ENCODE results near the gene BRK1. TPM values are rescaled to one million over a fixed set of nuclear protein-coding genes. Genes with fewer than 3 reads are reported as not detected.
"Not testable (repeated sequence)": the region's sequence is repeated elsewhere in the genome, so short reads cannot be mapped to it uniquely, and the experiment has no call there.

Gene BRK1
- total RNA-seq, 1 experiment from 2014 or later: 78.5 TPM

- BruUV-seq (replicated peaks): no TSS peak
- no peaks in the 10 kb centered on the region for H3K27me3 Mint-ChIP-seq (ENCODE audit: insufficient read depth, unreplicated experiment)
- H3K4me1 Mint-ChIP-seq (ENCODE audit: insufficient read depth, unreplicated experiment): peaks cover 13% of the 10 kb centered on the region
- ChIA-PET CTCF (interaction anchor here (0.5 to 0.7 kb wide), 2 partner anchors 88 to 229 kb away, joined by 3 to 4 read pairs; no protein-coding TSS in a partner anchor), POLR2A (no interaction called here)
- no peak overlapping the region for H3K4me3 Mint-ChIP-seq (ENCODE audit: unreplicated experiment)
- peaks cover 69% of the 10 kb centered on the region for H3K36me3 Mint-ChIP-seq (ENCODE audit: insufficient read depth, unreplicated experiment)
- H3K9me3 Mint-ChIP-seq (ENCODE audit: unreplicated experiment): no peaks in the 10 kb centered on the region
- DNase-seq (ENCODE audit: unreplicated experiment): no peak
- intact Hi-C loops (cut with micrococcal nuclease): no loop called here
- TF ChIP-seq CTCF (IDR thresholded peaks at IDR 0.05; ENCODE audit: unreplicated experiment): no peak
- H3K27ac Mint-ChIP-seq (ENCODE audit: low read depth, unreplicated experiment): no peak overlapping the region
Observed at GRCh38 chr3:10122724-10123123, 7.2 kb downstream of the BRK1 start.

- DNase-seq (ENCODE audit: unreplicated experiment); H3K27ac Mint-ChIP-seq (ENCODE audit: low read depth, unreplicated experiment); POLR2A ChIA-PET; H3K27me3 Mint-ChIP-seq (ENCODE audit: insufficient read depth, unreplicated experiment); BruUV-seq (replicated peaks); intact Hi-C loops (cut with micrococcal nuclease); H3K4me1 Mint-ChIP-seq (ENCODE audit: insufficient read depth, unreplicated experiment); H3K4me3 Mint-ChIP-seq (ENCODE audit: unreplicated experiment); H3K36me3 Mint-ChIP-seq (ENCODE audit: insufficient read depth, unreplicated experiment); H3K9me3 Mint-ChIP-seq (ENCODE audit: unreplicated experiment): not testable (repeated sequence)
- CTCF ChIA-PET: interaction anchor here (0.7 kb wide), 1 partner anchor 11 kb away, joined by 3 read pairs; no protein-coding TSS in a partner anchor
Observed at GRCh38 chr3:10135872-10136271, 20.4 kb downstream of the BRK1 start.

- POLR2A ChIA-PET: no interaction called here
- Mint-ChIP-seq H3K4me1 (ENCODE audit: insufficient read depth, unreplicated experiment) (no peaks in the 10 kb centered on the region), H3K36me3 (ENCODE audit: insufficient read depth, unreplicated experiment) (peaks cover 7% of the 10 kb centered on the region), H3K9me3 (ENCODE audit: unreplicated experiment) (no peaks in the 10 kb centered on the region), H3K4me3 (ENCODE audit: unreplicated experiment) (no peak overlapping the region), H3K27ac (ENCODE audit: low read depth, unreplicated experiment) (no peak overlapping the region), H3K27me3 (ENCODE audit: insufficient read depth, unreplicated experiment) (no peaks in the 10 kb centered on the region)
- BruUV-seq (replicated peaks): no TSS peak
- no peak for DNase-seq (ENCODE audit: unreplicated experiment)
- intact Hi-C loops (cut with micrococcal nuclease): no loop called here
- no peak for TF ChIP-seq CTCF (IDR thresholded peaks at IDR 0.05; ENCODE audit: unreplicated experiment)
- CTCF ChIA-PET: interaction anchor here (0.7 kb wide), 1 partner anchor 123 kb away, joined by 3 read pairs; no protein-coding TSS in a partner anchor
Observed at GRCh38 chr3:10136426-10137005, 21.0 kb downstream of the BRK1 start.

GRCh38 chr3:10137178-10137577 lies 21.7 kb downstream of the BRK1 start:
- H3K9me3 Mint-ChIP-seq (ENCODE audit: unreplicated experiment): no peaks in the 10 kb centered on the region
- no peaks in the 10 kb centered on the region for H3K27me3 Mint-ChIP-seq (ENCODE audit: insufficient read depth, unreplicated experiment)
- H3K27ac Mint-ChIP-seq (ENCODE audit: low read depth, unreplicated experiment): no peak overlapping the region
- ChIA-PET POLR2A (no interaction called here), CTCF (interaction anchor here (0.6 kb wide), 1 partner anchor 23 kb away, joined by 3 read pairs; no protein-coding TSS in a partner anchor)
- DNase-seq (ENCODE audit: unreplicated experiment): no peak
- no peak for TF ChIP-seq CTCF (IDR thresholded peaks at IDR 0.05; ENCODE audit: unreplicated experiment)
- no TSS peak for BruUV-seq (replicated peaks)
- H3K4me1 Mint-ChIP-seq (ENCODE audit: insufficient read depth, unreplicated experiment): no peaks in the 10 kb centered on the region
- H3K36me3 Mint-ChIP-seq (ENCODE audit: insufficient read depth, unreplicated experiment): peaks cover 10% of the 10 kb centered on the region
- intact Hi-C loops (cut with micrococcal nuclease): no loop called here
- H3K4me3 Mint-ChIP-seq (ENCODE audit: unreplicated experiment): no peak overlapping the region

All from MCF 10A (cell line).